HepG2 (cell line): Measurements from ENCODE around the gene PCBP4. TPM values are rescaled to one million over a fixed set of nuclear protein-coding genes. Genes with fewer than 3 reads are reported as not detected.
A peak's percentile ranks its signal among the peaks of the same experiment; 100 is the strongest.

Source experiments
- AHR ChIP-seq: IDR thresholded peaks from 2 replicates; pipeline ENCODE4 v1.6.1; 2018; ENCODE audit warnings: missing genetic modification reagents, missing compliant biosample characterization
- CENPX ChIP-seq: sonication (generic); formaldehyde crosslinking; IDR thresholded peaks from 2 replicates; pipeline ENCODE4 v1.9.0; 2021; ENCODE audit warnings: mild to moderate bottlenecking, missing genetic modification reagents, moderate library complexity
- MAZ ChIP-seq, 2 experiments: sonication (generic) in 1 of 2; formaldehyde crosslinking in 1 of 2; IDR thresholded peaks; 2 replicates each; pipeline versions ENCODE4 v1.5.0 to v1.6.1; 2012 to 2020; ENCODE audit warnings: low read depth in 2 of 2, mild to moderate bottlenecking in 2 of 2, borderline replicate concordance in 1 of 2, improper control_type of control experiment in 1 of 2, low read length in 1 of 2, missing genetic modification reagents in 1 of 2, moderate library complexity in 1 of 2
- MTA3 ChIP-seq: sonication (generic); formaldehyde crosslinking; IDR thresholded peaks from 2 replicates; pipeline ENCODE4 v1.4.0; 2020; ENCODE audit warnings: missing genetic modification reagents
- MYC ChIP-seq: sonication (generic); formaldehyde crosslinking; IDR thresholded peaks from 2 replicates; pipeline ENCODE4 v1.9.0; 2021; ENCODE audit warnings: missing genetic modification reagents, borderline replicate concordance
- NONO ChIP-seq, 2 experiments: fragments of 450-650 bp in 1 of 2; sonication (generic) in 1 of 2; formaldehyde crosslinking in 1 of 2; IDR thresholded peaks in 1 of 2; conservative IDR thresholded peaks in 1 of 2; 2 replicates each; pipeline versions ENCODE4 v1.6.1 to v1.8.0; 2017 to 2022; ENCODE audit warnings: mild to moderate bottlenecking in 1 of 2, missing genetic modification reagents in 1 of 2, moderate library complexity in 1 of 2
- RAD21 ChIP-seq: fragments of 450-650 bp; formaldehyde crosslinking; IDR thresholded peaks from 2 replicates; pipeline ENCODE4 v1.5.0; 2020; ENCODE audit warnings: mild to moderate bottlenecking
- RFX3 ChIP-seq: IDR thresholded peaks from 2 replicates; pipeline ENCODE4 v1.6.1; 2016; ENCODE audit warnings: missing biosample characterization, missing genetic modification reagents
- RFXAP ChIP-seq: sonication (generic); formaldehyde crosslinking; IDR thresholded peaks from 2 replicates; pipeline ENCODE4 v1.4.0; 2020; ENCODE audit warnings: missing genetic modification reagents, borderline replicate concordance
- YEATS2 ChIP-seq: sonication (generic); formaldehyde crosslinking; IDR thresholded peaks from 2 replicates; pipeline ENCODE4 v1.4.0; 2020; ENCODE audit warnings: missing genetic modification reagents, borderline replicate concordance
- ZNF253 ChIP-seq: sonication (generic); formaldehyde crosslinking; IDR thresholded peaks from 2 replicates; pipeline ENCODE4 v1.8.0; 2022; ENCODE audit warnings: mild to moderate bottlenecking, missing genetic modification reagents, borderline replicate concordance
- ZNF382 ChIP-seq: sonication (generic); formaldehyde crosslinking; IDR thresholded peaks from 2 replicates; pipeline ENCODE4 v1.5.0; 2020; ENCODE audit warnings: missing genetic modification reagents, mild to moderate bottlenecking, borderline replicate concordance
- ZNF543 ChIP-seq: sonication (generic); formaldehyde crosslinking; IDR thresholded peaks from 2 replicates; pipeline ENCODE4 v1.4.0; 2020; ENCODE audit warnings: mild to moderate bottlenecking, missing genetic modification reagents
- ZNF547 ChIP-seq: sonication (generic); formaldehyde crosslinking; IDR thresholded peaks from 2 replicates; pipeline ENCODE4 v1.5.1; 2020; ENCODE audit warnings: mild to moderate bottlenecking, missing genetic modification reagents
- polyA plus RNA-seq, 8 experiments: library from polyadenylated mRNA; depleted of rRNA in 3 of 8; stranded (reverse) in 7 of 8; unstranded in 1 of 8; fragments of >200 nt; fragmentation: Illumina TruSeq in 4 of 8; extraction: Trizol in 4 of 8; gene quantifications; 2 replicates each; pipeline versions ENCODE4 v1.2.1 to v1.2.3, GENCODE V29; 2011 to 2016; ENCODE audit warnings: low read depth in 4 of 8, missing spikeins in 1 of 8, mixed read lengths in 1 of 8; ENCODE audit not compliant: insufficient read depth in 1 of 8
- total RNA-seq, 5 experiments: library from RNA; depleted of rRNA; stranded (reverse); fragments of >200 nt; fragmentation: Illumina TruSeq; extraction: Trizol; gene quantifications; 2 replicates each; pipeline ENCODE4 v1.2.3, GENCODE V29; 2016; ENCODE audit warnings: low read depth in 1 of 5
- TF ChIP-seq, protein P1 (sequence below): sonication (generic); formaldehyde crosslinking; IDR thresholded peaks from 2 replicates; pipeline ENCODE4; 2020; ENCODE audit warnings: missing genetic modification reagents, mild to moderate bottlenecking, borderline replicate concordance
- TF ChIP-seq, protein P2 (sequence below): sonication (generic); formaldehyde crosslinking; IDR thresholded peaks from 2 replicates; pipeline ENCODE4 v1.5.1; 2020; ENCODE audit warnings: missing genetic modification reagents, mild to moderate bottlenecking, borderline replicate concordance
- TF ChIP-seq, protein P3 (sequence below): sonication (generic); formaldehyde crosslinking; conservative IDR thresholded peaks from 2 replicates; pipeline ENCODE4 v1.4.0; 2020; ENCODE audit warnings: missing genetic modification reagents
- TF ChIP-seq, protein P4 (sequence below): sonication (generic); formaldehyde crosslinking; IDR thresholded peaks from 2 replicates; pipeline ENCODE4 v1.8.1; 2022; ENCODE audit warnings: mild to moderate bottlenecking, missing genetic modification reagents
- TF ChIP-seq, protein P5 (sequence below): sonication (generic); formaldehyde crosslinking; IDR thresholded peaks from 2 replicates; pipeline ENCODE4 v1.4.0; 2020; ENCODE audit warnings: missing genetic modification reagents, borderline replicate concordance
- TF ChIP-seq, protein P6 (sequence below): sonication (generic); formaldehyde crosslinking; IDR thresholded peaks from 2 replicates; pipeline ENCODE4 v1.5.0; 2020; ENCODE audit warnings: missing genetic modification reagents

Gene PCBP4
- total and polyA plus RNA-seq, 2 of the 13 experiments (the other 11 are each of a cell fraction or from before 2014, with no cell fraction given) = 36.8 to 51.3 TPM

DNA sequence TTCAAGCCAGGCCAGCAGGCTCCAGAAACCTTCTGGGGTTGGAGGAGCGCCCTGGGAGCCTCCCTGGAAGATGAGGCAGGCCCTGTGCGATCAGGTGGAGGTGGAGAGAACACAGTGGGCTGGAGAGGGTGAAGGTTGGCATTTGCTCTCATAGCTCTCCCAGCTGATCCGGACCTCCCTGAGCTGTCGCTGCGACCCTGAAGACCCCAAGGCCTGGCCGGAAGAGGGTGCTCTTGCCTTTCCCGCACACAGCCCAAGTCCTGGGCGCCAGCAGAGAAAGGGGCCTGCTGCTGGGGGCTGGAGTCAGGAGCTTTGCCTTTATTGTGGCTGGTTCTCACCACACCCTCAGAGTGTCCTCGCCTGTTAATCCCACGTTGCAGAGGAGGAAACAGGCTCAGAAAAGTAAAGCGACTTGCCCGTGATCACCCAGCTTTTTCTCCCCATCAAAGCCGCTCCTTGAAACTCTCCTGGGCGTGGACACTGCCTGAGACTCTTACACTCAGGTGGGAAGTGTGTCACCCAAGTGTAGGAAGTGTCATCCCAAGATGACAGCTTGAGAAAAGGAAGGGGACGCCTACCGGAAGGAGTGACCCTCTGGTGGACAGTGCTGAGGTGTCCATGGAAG, 37.0 kb upstream of the PCBP4 start (continued):
- TF ChIP-seq, protein P1, sequence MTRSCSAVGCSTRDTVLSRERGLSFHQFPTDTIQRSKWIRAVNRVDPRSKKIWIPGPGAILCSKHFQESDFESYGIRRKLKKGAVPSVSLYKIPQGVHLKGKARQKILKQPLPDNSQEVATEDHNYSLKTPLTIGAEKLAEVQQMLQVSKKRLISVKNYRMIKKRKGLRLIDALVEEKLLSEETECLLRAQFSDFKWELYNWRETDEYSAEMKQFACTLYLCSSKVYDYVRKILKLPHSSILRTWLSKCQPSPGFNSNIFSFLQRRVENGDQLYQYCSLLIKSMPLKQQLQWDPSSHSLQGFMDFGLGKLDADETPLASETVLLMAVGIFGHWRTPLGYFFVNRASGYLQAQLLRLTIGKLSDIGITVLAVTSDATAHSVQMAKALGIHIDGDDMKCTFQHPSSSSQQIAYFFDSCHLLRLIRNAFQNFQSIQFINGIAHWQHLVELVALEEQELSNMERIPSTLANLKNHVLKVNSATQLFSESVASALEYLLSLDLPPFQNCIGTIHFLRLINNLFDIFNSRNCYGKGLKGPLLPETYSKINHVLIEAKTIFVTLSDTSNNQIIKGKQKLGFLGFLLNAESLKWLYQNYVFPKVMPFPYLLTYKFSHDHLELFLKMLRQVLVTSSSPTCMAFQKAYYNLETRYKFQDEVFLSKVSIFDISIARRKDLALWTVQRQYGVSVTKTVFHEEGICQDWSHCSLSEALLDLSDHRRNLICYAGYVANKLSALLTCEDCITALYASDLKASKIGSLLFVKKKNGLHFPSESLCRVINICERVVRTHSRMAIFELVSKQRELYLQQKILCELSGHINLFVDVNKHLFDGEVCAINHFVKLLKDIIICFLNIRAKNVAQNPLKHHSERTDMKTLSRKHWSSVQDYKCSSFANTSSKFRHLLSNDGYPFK (CRISPR knock-in tag) = no peak
- TF ChIP-seq YEATS2 (no peak), RFX3 (CRISPR knock-in tag) (no peak), ZNF382 (CRISPR knock-in tag) (no peak), AHR (no peak), ZNF547 (no peak), MAZ (IDR thresholded peaks at IDR 0.05; ENCODE audit: borderline replicate concordance, low read depth, low read length) (peak; percentile 32; the same call in 1 of the 2 replicates), MAZ (CRISPR knock-in tag; IDR thresholded peaks at IDR 0.05; ENCODE audit: low read depth) (peak; percentile 59; the same call in 1 of the 2 replicates), MTA3 (CRISPR knock-in tag) (no peak), RAD21 (CRISPR knock-in tag) (peak; percentile 91), ZNF543 (CRISPR knock-in tag) (no peak), CENPX (CRISPR knock-in tag) (no peak), NONO (IDR thresholded peaks at IDR 0.05) (no peak), NONO (CRISPR knock-in tag; conservative IDR thresholded peaks at IDR 0.05) (no peak), ZNF253 (CRISPR knock-in tag) (no peak), MYC (CRISPR knock-in tag) (no peak), RFXAP (CRISPR knock-in tag) (no peak)
- TF ChIP-seq, protein P2, sequence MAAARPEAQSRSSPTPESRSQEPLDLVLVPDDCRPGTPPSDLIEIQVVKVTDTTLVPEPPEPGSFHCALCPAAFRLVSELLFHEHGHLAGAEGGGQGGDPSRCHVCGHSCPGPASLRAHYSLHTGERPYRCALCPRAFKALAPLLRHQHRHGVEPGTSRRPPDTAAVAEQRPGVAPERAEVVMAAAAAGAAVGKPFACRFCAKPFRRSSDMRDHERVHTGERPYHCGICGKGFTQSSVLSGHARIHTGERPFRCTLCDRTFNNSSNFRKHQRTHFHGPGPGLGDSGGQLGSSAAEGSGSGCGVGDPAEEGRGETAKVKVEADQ (CRISPR knock-in tag) = no peak
- TF ChIP-seq, protein P3, sequence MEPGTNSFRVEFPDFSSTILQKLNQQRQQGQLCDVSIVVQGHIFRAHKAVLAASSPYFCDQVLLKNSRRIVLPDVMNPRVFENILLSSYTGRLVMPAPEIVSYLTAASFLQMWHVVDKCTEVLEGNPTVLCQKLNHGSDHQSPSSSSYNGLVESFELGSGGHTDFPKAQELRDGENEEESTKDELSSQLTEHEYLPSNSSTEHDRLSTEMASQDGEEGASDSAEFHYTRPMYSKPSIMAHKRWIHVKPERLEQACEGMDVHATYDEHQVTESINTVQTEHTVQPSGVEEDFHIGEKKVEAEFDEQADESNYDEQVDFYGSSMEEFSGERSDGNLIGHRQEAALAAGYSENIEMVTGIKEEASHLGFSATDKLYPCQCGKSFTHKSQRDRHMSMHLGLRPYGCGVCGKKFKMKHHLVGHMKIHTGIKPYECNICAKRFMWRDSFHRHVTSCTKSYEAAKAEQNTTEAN (CRISPR knock-in tag) = no peak
- TF ChIP-seq, protein P4, sequence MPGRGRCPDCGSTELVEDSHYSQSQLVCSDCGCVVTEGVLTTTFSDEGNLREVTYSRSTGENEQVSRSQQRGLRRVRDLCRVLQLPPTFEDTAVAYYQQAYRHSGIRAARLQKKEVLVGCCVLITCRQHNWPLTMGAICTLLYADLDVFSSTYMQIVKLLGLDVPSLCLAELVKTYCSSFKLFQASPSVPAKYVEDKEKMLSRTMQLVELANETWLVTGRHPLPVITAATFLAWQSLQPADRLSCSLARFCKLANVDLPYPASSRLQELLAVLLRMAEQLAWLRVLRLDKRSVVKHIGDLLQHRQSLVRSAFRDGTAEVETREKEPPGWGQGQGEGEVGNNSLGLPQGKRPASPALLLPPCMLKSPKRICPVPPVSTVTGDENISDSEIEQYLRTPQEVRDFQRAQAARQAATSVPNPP (CRISPR knock-in tag) = no peak
- TF ChIP-seq, protein P5, sequence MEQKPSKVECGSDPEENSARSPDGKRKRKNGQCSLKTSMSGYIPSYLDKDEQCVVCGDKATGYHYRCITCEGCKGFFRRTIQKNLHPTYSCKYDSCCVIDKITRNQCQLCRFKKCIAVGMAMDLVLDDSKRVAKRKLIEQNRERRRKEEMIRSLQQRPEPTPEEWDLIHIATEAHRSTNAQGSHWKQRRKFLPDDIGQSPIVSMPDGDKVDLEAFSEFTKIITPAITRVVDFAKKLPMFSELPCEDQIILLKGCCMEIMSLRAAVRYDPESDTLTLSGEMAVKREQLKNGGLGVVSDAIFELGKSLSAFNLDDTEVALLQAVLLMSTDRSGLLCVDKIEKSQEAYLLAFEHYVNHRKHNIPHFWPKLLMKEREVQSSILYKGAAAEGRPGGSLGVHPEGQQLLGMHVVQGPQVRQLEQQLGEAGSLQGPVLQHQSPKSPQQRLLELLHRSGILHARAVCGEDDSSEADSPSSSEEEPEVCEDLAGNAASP (CRISPR knock-in tag) = 0 out of 2 replicates have a peak, but pooled peaks have one; percentile 29
- TF ChIP-seq, protein P6, sequence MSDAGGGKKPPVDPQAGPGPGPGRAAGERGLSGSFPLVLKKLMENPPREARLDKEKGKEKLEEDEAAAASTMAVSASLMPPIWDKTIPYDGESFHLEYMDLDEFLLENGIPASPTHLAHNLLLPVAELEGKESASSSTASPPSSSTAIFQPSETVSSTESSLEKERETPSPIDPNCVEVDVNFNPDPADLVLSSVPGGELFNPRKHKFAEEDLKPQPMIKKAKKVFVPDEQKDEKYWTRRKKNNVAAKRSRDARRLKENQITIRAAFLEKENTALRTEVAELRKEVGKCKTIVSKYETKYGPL = no peak
